GM21576 (cell line): ENCODE results near the gene CNGA2.
"Not testable (repeated sequence)": the region's sequence is repeated elsewhere in the genome, so short reads cannot be mapped to it uniquely, and the experiment has no call there.

Source experiments
- ATAC-seq: cut with Tn5 transposase; IDR thresholded peaks from one replicate; pipeline ENCODE4 v1.9.1; 2021; ENCODE audit warnings: mild to moderate bottlenecking, moderate library complexity; ENCODE audit not compliant: unreplicated experiment

CNGA2 gene

GRCh38 chrX:151734446-151734845, at the start of gene CNGA2:
CNGA2 (plus strand) TSS chrX:151734746; CDS start chrX:151738484, 3,738 bp downstream.
- no peak for ATAC-seq

- no peak for ATAC-seq
Observed at GRCh38 chrX:151687635-151688034, 46.9 kb upstream of the CNGA2 start.

GRCh38 chrX:151688695-151689094, 45.9 kb upstream of the CNGA2 start:
- no peak for ATAC-seq

GRCh38 chrX:151692825-151693224, 41.7 kb upstream of the CNGA2 start:
- ATAC-seq: no peak

GRCh38 chrX:151694121-151694520, 40.4 kb upstream of the CNGA2 start:
- no peak for ATAC-seq

- no peak for ATAC-seq
Observed at GRCh38 chrX:151694661-151695582, 39.6 kb upstream of the CNGA2 start, which contains the start of gene PRRG3. PRRG3 (plus strand) TSS chrX:151695458; CDS start chrX:151698815, 3,357 bp downstream.

GRCh38 chrX:151695583-151696340, 38.8 kb upstream of the CNGA2 start:
- no peak for ATAC-seq

- ATAC-seq: not testable (repeated sequence)
Observed at GRCh38 chrX:151697082-151697481, 37.5 kb upstream of the CNGA2 start.

- no peak for ATAC-seq
Observed at GRCh38 chrX:151697522-151697921, 37.0 kb upstream of the CNGA2 start.

- ATAC-seq: no peak
Observed at GRCh38 chrX:151698485-151698884, 36.1 kb upstream of the CNGA2 start.

GRCh38 chrX:151699746-151700145, 34.8 kb upstream of the CNGA2 start:
- ATAC-seq: no peak

- no peak for ATAC-seq
Observed at GRCh38 chrX:151700581-151700980, 34.0 kb upstream of the CNGA2 start.

GRCh38 chrX:151701071-151701470, 33.5 kb upstream of the CNGA2 start:
- ATAC-seq: no peak

GRCh38 chrX:151701531-151701930, 33.0 kb upstream of the CNGA2 start:
- ATAC-seq: no peak

- ATAC-seq: no peak
Observed at GRCh38 chrX:151702026-151702714, 32.4 kb upstream of the CNGA2 start.

- no peak for ATAC-seq
Observed at GRCh38 chrX:151702741-151703340, 31.7 kb upstream of the CNGA2 start.

- ATAC-seq: no peak
Observed at GRCh38 chrX:151703487-151703886, 31.1 kb upstream of the CNGA2 start.

- no peak for ATAC-seq
Observed at GRCh38 chrX:151704041-151704663, 30.4 kb upstream of the CNGA2 start.

GRCh38 chrX:151708821-151709220, 25.7 kb upstream of the CNGA2 start:
- no peak for ATAC-seq

GRCh38 chrX:151710457-151710856, 24.1 kb upstream of the CNGA2 start:
- no peak for ATAC-seq
